ENCODE results near the gene PLPP2.
A peak's percentile ranks its signal among the peaks of the same experiment; 100 is the strongest.

Gene PLPP2

DNA sequence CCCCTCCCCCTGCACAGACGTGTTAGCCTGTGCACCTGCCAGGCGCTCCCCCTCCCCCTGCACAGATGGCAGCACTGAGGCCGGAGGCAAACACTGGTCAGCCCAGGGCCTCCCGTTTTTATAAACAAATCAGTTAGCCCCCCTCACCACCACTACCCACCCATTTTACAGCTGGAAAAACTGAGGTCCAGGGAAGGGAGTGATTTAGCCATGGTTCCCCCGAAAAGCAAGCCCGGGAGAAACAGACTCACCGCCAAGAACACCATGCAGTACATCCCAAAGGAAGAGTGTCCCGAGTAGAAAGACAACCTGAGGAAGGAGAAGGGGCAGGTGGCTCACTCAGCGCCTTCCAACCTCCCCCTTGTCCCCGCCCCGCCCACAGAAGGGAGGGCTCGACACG, 8.7 kb downstream of the PLPP2 start:
- no peak overlapping the region for H3K27ac ChIP-seq

DNA sequence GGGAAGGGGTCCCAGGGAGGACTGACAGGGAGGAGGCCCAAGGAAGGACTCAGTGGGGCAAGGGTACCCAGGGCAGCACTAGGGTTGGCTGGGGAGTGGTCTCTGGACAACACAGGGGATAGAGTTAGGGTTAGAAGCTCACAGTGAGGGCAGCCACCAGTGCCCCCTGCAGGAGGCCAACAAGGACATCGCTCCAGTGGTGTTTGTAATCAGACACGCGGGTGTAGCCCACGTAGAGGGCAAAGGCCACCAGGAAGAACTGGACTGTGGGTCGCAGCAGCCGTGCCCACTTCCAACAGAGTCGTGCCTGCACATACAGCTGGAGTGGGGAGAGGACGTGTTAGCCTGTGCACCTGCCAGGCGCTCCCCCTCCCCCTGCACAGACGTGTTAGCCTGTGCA, 9.2 kb downstream of the PLPP2 start:
- TF ChIP-seq ZFX (IDR thresholded peaks at IDR 0.05; ENCODE audit: borderline replicate concordance), result no peak
- TF ChIP-seq, protein P1, sequence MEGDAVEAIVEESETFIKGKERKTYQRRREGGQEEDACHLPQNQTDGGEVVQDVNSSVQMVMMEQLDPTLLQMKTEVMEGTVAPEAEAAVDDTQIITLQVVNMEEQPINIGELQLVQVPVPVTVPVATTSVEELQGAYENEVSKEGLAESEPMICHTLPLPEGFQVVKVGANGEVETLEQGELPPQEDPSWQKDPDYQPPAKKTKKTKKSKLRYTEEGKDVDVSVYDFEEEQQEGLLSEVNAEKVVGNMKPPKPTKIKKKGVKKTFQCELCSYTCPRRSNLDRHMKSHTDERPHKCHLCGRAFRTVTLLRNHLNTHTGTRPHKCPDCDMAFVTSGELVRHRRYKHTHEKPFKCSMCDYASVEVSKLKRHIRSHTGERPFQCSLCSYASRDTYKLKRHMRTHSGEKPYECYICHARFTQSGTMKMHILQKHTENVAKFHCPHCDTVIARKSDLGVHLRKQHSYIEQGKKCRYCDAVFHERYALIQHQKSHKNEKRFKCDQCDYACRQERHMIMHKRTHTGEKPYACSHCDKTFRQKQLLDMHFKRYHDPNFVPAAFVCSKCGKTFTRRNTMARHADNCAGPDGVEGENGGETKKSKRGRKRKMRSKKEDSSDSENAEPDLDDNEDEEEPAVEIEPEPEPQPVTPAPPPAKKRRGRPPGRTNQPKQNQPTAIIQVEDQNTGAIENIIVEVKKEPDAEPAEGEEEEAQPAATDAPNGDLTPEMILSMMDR (IDR thresholded peaks at IDR 0.05), result peak; percentile 32; the same call in 1 of the 2 replicates
- no peak overlapping the region for H3K27ac ChIP-seq

More for the DNA sequence above, 8.7 kb downstream of the PLPP2 start:
- TF ChIP-seq, protein P1 (IDR thresholded peaks at IDR 0.05), result no peak
- no peak for TF ChIP-seq ZFX (IDR thresholded peaks at IDR 0.05; ENCODE audit: borderline replicate concordance)

DNA sequence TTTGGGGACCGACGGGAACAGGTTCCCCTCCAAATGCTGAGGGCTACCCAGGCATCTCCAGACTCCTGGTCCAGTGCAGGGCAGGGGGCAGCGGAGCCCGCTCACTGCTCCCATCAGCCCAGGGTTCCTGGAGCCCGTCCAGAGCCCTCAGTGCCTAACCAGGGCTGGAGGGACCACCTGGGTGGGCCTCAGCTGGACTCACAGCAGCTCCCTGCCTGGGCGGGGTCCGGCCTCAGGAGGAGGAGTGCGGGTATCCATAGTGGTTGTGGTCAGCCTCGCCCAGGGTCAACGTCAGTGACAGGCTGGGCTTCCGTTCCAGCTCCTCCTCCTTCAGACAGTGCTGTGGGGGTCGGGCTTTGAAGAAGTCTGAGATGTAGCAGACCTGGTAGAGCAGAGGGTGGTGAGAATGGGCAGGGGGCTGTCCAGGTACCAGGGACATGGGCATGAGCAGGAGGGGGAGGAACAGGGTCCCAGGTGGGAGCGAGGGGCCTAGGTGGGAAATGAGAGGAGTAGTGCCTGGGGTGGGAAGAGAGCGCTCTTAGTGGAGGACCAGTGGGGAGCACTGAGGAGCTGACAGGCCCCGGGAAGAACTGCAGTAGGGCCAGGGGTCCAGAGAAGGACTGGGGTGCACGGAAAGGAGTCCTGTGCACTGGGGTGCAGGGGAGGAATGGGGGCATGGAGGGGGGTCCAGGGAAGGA, 9.9 kb downstream of the PLPP2 start:
- H3K27ac ChIP-seq, result no peak overlapping the region
- no peak for TF ChIP-seq ZFX (IDR thresholded peaks at IDR 0.05; ENCODE audit: borderline replicate concordance)
- TF ChIP-seq, protein P1 (IDR thresholded peaks at IDR 0.05), result no peak

DNA sequence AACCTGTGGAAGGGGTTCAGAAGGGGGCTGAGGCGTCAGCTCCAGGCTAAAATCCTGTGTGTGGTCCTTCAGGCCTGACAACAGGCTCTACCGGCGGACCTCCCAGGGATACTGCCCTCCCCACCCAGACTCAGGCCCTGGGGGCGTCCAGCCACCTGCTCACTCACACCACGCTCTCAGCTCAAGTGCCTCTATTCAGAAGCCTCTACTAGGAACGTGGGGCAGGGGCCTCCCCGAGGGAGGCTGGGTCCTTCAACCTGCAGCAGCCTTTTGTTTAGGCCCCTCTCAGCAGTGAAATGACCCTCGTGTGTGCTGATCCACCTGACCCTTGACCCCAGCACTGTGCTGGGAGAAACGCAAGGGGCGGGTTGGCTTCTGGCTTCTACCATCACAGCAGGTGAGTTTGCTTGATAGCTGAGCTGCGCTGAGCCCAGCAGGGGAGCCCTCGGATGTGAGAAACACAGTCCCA, 10.6 kb downstream of the PLPP2 start:
- TF ChIP-seq, protein P1 (IDR thresholded peaks at IDR 0.05), result no peak
- TF ChIP-seq ZFX (IDR thresholded peaks at IDR 0.05; ENCODE audit: borderline replicate concordance), result no peak

DNA sequence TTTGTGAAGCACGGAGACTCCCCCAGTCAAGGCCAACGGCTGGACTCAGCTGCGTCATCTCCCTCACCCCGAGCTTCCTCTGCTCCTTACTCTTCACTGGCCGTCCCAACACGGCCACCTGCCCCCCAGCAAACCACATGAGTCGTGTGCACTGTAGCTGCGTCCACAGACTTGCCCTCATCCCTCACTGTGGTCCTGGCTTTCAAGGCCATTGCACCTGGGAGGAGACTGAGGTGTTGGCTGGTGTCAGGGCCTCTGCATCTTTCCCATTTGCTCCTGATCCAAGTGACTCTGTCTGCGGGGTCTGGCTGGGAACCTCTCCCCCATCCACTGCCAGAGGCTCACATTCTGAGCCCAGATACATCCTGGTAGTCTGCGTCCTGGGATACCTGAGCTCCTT, 11.5 kb downstream of the PLPP2 start:
- no peak overlapping the region for H3K27ac ChIP-seq
- TF ChIP-seq ZFX (IDR thresholded peaks at IDR 0.05; ENCODE audit: borderline replicate concordance), result no peak
- TF ChIP-seq, protein P1 (IDR thresholded peaks at IDR 0.05), result no peak

More for the DNA sequence above, 10.6 kb downstream of the PLPP2 start:
- no peak overlapping the region for H3K27ac ChIP-seq

DNA sequence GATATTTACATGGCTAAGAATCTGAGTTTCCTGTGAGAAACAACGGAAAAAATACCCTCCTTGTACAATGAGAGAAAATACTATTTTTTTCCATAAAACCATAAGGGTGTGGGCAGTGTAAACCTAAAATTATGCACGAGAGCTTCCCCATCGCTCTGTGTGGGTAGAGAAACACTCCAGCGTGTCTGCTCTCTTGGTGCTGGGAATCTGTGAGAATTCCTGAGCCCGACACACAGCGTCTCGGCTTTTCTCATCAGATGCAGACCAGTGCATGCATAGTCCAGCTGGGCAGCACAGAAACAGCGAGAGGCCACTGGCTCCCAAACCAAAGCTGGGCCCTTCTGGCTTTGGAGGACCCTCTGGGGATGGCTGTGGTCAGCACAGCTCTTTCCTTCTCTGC, 12.0 kb downstream of the PLPP2 start:
- TF ChIP-seq ZFX (IDR thresholded peaks at IDR 0.05; ENCODE audit: borderline replicate concordance), result no peak
- TF ChIP-seq, protein P1 (IDR thresholded peaks at IDR 0.05), result no peak
- no peak overlapping the region for H3K27ac ChIP-seq

DNA sequence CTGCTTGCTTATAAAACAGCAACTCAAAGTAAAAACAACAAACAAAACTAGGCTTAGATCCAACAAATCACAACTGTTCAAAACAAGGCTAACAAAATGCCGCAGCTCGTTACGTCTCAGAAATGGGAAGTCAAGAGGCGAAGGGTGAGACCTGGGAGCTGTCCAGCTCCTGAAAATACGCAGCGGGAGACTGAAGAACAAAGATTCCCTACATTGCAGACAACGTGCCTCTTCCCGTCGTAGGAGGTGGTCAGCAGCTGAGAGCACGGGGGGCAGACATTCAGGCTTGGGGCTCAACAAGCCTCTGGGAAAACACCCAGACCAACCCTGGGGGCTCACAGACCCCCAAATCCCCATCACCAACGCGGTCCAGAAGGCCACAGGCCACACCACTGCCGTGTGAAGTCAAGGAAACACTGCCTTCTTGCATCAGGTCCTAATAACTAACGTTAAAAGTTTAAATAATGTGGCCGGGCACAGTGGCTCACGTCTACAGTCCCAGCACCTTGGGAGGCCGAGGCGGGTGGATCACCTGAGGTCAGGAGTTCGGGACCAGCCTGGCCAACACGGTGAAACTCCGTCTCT, 13.5 kb downstream of the PLPP2 start:
- no peak for TF ChIP-seq ZFX (IDR thresholded peaks at IDR 0.05; ENCODE audit: borderline replicate concordance)
- TF ChIP-seq, protein P1 (IDR thresholded peaks at IDR 0.05), result no peak
- no peak overlapping the region for H3K27ac ChIP-seq

All from 22Rv1 (cell line).